ENCODE measurements around the gene KRTAP12-1. TPM values are rescaled to one million over a fixed set of nuclear protein-coding genes. Genes with fewer than 3 reads are reported as not detected.
"Not testable (repeated sequence)": the region's sequence is repeated elsewhere in the genome, so short reads cannot be mapped to it uniquely, and the experiment has no call there.

The KRTAP12-1 gene
- total RNA-seq, 1 donor from 2014 or later: not detected

DNA sequence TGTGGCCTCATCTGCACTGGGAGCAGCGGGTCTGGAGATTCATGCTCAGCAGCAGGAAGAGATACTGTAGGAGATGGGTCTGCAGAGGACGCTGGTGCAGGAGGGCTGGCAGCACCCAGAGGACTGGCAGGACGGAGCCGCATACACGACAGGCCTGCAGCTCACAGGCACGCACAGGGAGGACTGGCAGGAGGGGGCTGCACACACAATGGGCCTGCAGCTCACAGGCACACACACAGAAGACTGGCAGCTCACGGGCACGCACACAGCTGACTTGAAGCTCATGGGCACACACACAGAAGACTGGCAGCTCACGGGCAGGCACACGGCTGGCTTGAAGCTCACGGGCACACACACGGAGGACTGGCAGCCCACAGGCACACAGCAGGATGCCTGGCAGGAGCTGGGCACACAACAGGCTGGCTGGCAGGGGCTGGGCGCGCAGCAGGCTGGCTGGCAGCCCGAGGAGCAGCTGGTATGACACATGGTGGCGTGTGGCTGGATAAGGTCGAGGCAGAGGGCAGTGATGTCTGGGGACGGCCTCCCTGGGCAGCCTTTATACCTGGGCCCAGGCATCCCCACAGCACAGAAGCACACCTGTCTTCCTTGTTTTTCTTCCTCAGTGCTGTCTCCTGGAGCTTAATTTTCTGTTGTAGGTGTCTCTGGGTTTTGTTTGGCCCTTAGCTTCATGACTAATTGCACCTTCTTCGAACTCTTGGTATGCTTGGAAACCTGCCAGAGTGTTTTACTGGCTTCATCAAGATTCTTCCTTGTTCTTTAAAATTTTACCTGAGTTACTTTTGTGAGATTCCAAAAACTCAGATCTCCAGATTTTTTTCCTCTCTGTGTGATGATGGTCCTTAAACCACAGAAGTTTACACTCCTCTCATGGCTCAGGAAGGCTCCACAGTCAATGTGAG lies 15.3 kb downstream of the KRTAP12-1 start, which contains the start of gene KRTAP12-2:
Gene KRTAP12-2, minus strand, starts transcription at position 527 of the 920 bp plus-strand sequence. Its CDS starts 41 bp downstream, at position 486.
- no peak for DNase-seq

DNA sequence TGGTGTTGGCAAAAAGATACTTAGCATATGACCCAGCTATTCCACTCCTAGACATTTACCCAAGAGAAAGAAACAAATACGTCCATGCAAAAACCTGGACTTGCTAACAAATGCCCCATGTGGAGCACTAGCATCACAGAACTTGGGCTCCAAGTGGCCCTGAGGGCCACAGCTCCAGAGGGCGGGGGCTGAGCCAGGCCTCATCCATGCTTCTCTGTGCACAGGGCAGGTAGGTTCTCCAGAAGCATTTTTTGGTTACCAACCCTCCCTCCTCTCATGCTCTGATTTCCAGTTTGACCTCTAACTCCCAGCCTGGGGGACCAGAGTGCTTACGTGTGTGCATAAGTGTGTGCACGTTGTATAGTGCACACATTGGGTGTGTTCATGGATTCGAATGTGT lies 17.3 kb downstream of the KRTAP12-1 start:
- no peak for DNase-seq

DNA sequence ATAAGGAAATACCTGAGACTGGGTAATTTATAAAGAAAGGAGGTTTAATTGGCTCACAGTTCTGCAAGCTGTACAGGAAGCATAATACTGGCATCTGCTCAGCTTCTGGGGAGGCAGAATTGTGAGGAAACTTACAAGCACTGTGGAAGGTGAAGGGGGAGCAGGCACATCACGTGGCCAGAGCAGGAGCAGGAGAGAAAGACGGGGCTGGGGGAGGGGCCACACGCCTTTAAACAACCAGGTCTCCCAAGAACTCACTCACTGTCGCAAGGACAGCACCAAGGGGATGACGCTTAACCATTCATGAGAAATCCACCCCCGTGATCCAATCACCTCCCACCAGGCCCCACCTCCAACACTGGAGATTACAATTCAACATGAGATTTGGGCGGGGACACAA lies 20.4 kb downstream of the KRTAP12-1 start:
- DNase-seq: not testable (repeated sequence)

DNA sequence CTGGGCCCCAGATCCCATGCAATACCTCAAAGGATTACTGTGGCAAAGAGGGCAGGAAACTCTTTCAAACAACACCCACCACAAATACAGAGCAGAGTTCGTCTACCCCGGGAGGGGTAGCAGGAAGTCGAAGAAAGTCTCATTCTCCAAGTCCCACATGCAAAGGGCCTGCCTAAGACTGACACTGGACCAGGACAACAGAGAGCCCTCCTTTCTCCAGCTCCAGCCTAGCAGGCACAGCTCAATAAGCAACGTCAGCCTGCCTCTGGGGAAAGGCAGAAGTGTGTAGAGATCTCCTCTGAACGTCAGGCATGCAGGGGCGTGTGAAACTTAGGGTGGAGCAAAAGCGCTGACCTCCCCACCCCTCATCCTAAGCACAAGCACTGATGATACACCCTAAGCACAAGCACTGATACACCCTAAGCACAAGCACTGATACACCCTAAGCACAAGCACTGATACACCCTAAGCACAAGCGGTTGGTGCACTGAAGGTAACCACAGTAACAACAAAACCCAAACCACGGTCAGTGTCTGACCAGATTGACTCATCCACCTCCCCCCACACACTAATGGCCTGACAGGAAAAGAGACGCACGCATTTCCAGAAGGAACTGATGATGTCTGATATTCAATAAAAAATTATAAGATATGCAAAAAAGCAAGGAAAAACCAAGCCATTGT lies 22.9 kb downstream of the KRTAP12-1 start:
- DNase-seq: no peak

DNA sequence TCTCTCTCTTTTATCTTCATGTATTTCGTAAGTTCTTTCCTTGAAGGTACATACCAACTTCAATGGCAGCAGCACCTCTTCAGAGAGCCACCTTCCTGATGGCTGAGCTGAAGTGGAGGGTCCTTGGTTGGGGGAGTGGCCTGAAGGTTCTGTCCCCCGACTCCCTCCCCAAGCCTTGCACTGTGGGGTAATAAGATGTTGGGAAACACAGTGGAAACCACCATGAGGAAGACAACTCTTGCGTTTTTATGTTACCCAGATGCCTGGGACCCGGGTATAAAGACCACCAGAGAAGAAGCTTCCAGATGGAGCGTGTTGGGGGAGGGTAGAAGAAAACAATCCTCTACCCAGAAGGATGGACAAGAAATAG lies 23.4 kb downstream of the KRTAP12-1 start:
- DNase-seq: no peak

DNA sequence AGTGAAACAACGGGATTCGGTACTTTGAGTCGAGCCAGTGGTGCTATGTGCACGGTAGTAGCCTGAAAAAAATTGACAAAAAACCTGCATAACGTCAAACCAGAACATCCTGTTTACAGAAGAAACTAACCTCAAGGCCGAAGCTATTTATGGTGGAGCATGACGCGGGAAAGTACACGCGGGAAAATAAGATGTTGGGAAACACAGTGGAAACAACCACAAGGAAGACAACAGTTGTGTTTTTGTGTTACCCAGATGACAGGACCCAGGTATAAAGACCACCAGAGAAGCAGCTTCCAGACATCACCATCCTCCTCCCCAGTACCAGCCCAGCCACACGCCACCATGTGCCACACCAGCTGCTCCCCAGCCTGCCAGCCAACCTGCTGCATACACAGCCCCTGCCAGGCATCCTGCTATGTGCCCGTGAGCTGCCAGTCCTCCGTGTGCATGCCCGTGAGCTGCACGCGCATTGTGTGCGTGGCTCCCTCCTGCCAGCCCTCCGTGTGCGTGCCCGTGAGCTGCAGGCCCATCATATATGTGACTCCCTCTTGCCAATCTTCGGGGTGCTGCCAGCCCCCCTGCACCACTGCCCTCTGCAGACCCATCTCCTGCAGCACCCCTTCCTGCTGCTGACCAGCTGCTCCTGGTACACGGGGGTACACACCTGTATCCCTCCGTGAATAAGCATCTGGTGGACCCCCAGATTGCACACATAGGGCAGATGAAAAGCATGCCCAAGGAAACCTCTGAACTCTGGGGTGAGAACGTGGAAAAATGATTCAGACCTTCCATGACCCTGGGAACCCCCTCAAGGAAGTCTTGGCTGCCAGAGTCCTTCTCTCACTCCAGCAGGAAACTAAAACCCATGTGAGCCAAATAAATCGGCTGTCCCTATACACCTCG lies 24.1 kb downstream of the KRTAP12-1 start, which contains the start of gene KRTAP12-3:
Gene KRTAP12-3, plus strand, starts transcription at position 298 of the 906 bp plus-strand sequence. Its CDS starts 48 bp downstream, at position 346.
- DNase-seq: no peak

DNA sequence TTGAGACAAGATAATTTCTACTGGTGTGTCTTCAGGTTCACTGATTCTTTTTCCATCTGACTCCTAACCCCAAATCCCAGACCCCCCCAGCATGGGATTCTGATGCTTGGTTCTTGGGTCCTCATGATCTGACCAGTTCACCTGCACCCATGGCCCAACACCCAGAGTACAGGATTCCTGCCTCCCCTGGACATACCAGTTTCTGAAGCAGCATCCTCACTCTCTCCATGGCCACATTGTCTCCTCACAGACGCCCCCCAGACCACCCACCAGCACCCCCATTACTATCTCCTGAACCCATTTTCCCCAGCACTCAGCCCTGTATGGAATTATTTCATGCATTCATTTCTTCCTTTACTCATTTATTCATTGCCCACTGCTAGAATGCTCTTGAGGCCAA lies 25.1 kb downstream of the KRTAP12-1 start:
- DNase-seq: no peak

DNA sequence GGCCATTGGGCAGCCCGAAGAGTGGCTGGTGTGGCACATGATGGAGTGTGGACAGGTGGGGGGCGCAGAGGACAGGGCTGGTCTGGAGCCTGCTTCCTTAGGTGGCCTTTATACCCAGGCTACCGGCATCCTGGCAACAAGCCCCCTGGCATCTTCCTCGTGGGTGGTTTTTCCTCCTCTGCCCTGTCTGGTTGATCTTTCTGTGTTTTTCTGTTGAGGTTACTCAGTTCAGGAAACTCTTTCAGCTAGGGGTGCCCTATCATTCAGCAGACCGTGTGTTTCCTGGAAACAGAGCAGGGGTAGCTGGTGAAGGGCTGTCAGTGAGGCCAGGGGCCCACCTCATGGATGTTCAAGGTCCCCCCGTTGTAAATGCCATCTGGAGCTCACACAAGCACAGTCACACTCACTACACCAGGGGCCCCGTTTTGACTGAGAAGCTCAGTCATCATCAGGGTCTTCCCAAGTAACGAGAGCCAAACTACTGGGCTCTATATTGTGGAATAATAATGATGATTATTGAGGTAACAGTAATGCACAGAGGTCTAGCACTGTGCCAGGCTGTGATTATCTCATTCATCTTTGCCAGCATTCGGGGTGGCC lies 27.3 kb downstream of the KRTAP12-1 start, which contains the start of gene KRTAP12-4:
Gene KRTAP12-4, minus strand, starts transcription at position 84 of the 600 bp plus-strand sequence. Its CDS starts 45 bp downstream, at position 39.
- DNase-seq: no peak

DNA sequence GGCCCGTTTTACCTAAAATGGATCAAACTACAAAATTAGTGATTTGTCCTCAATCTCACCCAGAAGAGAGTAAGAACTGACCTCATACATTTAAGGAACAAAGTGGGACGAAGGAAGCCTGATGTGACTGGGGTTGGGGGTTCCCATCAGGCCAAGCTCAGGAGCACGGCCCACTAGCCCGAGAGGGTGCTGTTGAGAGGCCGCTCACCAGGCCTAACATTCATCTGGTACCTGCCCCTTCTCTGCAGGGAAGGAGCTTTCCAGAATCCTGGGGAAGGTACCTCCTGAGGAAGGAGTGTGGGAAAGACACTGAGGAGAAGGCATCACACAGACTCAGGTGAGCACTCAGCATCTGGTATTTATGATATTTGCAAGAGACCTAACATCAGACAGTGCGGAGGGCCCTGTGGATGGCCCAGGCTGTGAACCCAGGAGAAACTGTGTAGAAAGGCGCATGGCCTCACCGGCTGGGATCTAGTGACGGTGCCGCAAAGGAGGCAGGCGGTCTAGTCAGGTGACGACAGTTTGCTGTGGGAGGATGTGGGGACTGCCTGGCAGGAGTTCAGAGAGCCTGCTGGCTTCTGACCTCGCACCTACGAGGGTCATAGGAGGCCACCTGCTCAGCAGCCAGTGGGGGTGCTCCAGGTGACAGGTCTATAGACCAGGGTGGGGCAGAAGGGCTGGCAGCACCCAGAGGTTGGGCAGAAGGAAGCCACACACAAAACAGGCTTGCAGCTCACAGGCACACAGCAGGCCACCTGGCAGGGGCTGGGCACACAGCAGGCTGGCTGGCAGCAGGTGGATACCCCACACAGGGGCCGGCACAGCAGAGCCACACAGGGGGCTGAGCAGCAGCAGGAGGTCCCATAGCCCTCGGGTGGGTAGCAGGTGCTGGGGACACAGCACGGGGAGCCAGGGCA lies 28.0 kb downstream of the KRTAP12-1 start:
- DNase-seq: no peak

DNA sequence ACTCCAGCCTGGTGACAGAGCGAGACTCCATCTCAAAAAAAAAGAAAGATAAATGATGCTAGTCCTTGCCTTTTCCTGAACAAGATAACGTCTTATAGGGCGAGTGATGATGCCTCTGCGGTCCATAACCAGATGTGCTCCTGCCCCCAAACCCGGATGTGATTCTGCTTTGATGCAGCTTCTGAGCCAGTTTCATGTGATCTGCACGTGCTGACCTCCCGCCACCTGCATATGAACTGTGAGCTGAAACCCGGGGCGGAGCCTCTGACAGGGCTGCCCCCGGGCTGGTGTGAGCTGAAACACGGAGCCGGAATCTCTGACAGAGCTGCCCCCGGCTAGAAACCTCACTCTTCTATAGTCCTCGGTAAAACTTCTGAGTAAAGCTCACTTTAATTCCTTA lies 28.8 kb downstream of the KRTAP12-1 start:
- no peak for DNase-seq

DNA sequence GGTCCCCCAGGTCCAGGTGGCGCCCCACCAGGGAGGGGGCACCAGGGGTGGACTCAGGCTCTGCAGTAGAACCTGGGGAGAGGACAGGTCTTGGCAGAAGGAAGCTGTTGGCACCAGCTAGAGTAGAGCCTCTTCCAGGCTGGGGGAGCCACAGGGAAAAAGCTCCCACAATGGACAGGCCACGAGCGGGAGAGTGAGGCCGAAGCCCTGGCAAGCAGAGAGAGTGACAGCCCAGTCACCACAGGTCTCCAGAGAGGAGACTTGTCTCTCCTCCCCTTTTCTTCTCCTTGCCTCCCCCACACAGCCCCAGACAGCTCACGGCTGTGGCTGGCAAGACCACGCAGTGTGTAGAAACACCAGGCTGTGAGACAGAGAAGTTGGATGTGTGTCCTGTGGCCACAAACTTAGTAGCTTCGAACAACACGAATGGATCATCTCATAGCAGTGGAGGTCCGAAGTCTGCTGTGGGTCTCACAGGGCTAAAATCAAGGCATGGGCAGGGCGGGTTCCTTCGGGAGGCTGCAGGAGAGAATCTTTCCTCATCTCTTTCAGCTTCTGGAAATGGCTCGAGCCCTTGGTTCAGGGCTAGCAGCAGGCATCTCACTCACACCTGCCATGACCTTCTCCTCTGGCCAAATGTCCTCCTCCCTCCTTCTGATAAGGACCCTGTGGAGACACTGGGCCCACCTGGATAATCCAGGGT lies 30.8 kb downstream of the KRTAP12-1 start:
- DNase-seq: no peak

DNA sequence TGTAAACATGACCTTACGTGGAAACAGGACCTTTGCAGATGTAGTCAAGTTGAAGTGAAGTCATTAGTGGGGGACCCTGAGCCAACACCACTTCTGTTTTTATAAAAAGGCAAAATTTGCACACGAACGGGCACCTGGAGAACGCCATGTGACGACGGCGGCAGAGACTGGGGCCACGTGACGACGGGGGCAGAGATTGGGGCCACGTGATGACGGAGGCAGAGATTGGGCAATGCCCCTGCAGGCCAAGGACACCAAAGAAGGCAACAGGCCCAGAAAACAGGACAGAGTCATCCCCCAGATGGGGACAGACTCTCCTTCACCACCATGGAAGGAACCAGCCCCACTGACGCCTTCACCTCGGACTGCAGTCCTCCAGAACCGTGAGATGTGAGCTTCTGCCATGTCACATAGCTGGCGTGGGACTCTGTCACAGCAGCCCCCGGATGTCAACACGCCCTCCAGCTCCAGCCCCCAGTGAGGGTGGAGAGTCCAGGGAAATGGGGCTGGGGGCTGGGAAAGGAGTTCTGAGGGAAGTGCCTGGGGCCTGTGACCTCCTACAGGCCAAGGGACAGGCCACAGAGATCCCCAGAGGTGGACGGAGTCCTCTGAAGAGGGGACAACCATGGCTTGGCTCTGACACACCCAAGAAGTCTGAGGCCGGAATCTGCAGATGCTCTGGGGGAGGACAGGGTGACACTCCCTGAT lies 31.5 kb downstream of the KRTAP12-1 start:
- no peak for DNase-seq

DNA sequence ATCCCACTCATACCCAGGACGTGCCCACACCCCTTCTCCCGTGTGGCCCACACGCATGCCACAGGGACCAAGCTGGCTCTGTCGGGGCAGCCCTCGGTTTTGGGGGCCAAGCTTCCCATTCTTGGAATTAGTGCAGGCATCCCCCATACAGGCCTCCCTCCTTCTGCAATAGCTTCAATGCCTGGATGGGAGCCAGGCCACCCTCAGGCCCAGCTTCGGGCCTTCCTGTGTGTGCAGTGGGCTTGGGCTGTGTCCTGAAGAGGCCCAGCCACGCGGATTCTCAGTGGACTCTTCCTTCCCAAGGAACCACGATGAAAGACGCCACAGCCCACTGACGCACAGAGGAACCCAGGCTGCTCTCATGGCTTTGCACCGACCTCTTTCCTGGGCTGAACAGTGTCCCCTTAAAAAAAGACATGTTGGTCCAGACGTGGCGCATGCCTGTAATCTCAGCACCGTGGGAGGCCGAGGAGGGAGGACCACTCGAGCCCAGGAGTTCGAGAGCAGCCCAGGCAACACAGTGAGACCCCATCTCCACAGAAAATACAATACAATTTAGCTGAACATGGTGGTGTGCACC lies 32.4 kb downstream of the KRTAP12-1 start:
- DNase-seq: no peak

DNA sequence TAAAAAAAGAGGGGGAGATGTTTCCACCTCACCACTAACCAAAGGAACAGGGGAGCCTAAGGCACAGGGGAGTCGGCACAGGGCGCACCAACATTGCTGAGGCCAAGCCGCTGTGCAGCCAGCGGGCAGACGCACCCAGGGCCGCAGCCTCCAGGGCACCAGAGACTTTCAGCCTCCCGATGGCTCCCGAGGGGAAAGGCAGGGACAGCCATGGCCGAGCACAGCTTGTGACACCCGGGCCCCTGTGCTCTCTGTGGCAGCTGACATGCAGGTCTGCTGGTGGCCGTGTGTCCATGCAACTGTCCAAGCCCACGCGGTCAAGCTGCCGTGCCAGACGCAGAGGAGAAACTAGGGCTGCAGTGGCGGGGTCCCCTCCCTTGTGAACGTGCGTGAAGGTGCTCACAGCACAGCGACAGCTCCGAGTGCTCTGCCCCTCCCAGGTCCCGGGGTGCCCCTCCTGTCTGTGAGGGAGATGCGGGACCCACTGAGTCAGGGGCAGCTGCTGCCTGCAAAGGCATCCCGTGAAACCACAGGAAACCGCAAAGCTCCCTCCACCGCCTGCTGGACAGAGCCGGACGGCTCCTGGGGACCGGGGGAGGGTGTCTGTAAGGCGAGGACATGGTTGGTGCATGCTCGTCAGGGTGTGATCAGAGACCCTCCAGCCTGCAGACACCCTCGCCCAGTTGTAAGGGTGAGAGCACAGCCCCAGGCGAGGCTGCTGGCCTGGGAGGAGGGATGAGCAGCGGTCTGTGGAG lies 33.2 kb downstream of the KRTAP12-1 start:
- DNase-seq: no peak

DNA sequence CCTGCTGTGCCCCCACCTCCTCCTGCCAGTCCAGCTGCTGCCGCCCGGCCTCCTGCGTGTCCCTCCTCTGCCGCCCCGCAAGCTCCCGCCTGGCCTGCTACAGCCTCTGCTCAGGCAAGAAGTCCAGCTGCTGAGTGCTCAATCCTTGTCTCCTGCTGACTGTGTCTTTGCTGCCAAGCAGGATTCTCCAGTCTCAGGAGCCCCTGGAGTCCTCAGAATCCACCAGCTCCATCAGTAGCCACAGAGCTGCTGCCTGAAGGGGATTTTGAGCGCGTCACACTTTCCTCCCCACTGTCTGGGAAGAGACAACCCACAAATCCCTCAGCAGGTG lies 34.8 kb downstream of the KRTAP12-1 start:
- no peak for DNase-seq

DNA sequence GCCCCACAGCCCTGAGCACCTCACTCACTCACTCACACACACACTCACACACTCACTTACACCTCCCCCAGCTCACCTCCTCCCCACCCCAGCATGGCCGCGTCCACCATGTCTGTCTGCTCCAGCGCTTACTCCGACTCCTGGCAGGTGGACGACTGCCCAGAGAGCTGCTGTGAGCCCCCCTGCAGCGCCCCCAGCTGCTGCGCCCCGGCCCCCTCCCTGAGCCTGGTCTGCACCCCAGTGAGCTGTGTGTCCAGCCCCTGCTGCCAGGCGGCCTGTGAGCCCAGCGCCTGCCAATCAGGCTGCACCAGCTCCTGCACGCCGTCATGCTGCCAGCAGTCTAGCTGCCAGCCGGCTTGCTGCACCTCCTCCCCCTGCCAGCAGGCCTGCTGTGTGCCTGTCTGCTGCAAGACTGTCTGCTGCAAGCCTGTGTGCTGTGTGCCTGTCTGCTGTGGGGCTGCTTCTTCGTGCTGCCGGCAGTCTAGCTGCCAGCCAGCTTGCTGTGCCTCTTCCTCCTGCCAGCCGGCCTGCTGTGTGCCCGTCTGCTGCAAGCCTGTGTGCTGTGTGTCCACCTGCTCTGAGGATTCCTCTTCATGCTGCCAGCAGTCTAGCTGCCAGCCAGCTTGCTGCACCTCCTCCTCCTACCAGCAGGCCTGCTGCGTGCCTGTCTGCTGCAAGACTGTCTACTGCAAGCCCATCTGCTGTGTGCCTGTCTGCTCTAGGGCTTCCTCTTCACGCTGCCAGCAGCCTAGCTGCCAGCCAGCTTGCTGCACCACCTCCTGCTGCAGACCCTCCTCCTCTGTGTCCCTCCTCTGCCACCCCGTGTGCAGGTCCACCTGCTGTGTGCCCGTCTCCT lies 35.4 kb downstream of the KRTAP12-1 start, which contains the start of gene KRTAP10-11:
Gene KRTAP10-11, plus strand, starts transcription at position 49 of the 856 bp plus-strand sequence. Its CDS starts 45 bp downstream, at position 94.
- DNase-seq: not testable (repeated sequence)

DNA sequence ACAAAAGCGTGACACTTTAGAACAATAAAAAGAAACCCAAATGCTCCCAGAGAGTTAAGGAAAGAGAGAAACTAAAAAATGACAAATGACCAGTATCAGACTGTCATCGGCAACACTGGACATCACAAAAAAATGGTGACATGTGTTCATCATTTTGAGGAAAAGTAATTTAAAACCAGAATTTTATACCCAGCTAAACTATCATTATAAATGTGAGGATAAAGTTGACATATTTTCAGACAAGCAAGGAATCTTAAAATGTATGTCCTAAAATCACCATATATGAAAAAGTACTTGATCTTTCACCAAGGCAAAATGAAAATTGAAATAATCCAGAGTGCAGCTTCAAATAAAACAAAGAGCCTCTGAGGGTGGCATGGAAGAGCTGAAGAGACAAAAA lies 37.1 kb downstream of the KRTAP12-1 start:
- no peak for DNase-seq

Data from dermis blood vessel endothelial cell (primary cell).